Transverse colon (tissue), 3 donors: Measurements from ENCODE around the gene ARHGEF33.

Experiments
- POLR2A ChIP-seq: fragments of 450-650 bp; IDR thresholded peaks from one replicate; pipeline ENCODE4 v1.6.1; 2016; ENCODE audit warnings: antibody characterized with exemption, mild to moderate bottlenecking, moderate library complexity
- TF ChIP-seq, protein P1 (sequence below), 5 experiments: fragments of 200-600 bp in 3 of 5; fragments of 450-650 bp in 2 of 5; sonication (generic) in 3 of 5; IDR thresholded peaks; 1 replicate in 2 of 5; 2 replicates in 3 of 5; pipeline ENCODE4 v1.5.1; 2016 to 2017; ENCODE audit warnings: antibody characterized with exemption in 5 of 5, inconsistent platforms in 3 of 5, mild to moderate bottlenecking in 2 of 5, moderate library complexity in 1 of 5

DNA sequence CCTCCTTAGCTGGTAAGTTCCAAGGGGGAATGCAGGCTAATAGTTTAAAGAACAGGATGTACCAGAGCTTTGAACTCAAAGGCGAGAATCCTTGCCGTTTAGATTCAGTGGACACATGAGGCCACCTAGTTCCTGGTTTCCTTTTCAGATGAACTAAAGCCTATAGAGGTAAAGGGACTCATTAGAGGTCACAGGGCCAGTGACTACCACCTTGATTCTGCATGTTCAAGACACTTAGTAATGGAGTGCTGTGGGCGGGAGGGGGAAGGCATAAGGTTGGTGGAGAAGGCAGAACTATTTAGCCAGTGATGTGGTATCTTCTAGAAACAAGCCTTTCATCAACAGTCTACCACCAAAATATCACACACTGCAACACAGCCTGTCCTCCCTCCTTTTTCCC is 47.9 kb downstream of the ARHGEF33 start:
- TF ChIP-seq, protein P1, sequence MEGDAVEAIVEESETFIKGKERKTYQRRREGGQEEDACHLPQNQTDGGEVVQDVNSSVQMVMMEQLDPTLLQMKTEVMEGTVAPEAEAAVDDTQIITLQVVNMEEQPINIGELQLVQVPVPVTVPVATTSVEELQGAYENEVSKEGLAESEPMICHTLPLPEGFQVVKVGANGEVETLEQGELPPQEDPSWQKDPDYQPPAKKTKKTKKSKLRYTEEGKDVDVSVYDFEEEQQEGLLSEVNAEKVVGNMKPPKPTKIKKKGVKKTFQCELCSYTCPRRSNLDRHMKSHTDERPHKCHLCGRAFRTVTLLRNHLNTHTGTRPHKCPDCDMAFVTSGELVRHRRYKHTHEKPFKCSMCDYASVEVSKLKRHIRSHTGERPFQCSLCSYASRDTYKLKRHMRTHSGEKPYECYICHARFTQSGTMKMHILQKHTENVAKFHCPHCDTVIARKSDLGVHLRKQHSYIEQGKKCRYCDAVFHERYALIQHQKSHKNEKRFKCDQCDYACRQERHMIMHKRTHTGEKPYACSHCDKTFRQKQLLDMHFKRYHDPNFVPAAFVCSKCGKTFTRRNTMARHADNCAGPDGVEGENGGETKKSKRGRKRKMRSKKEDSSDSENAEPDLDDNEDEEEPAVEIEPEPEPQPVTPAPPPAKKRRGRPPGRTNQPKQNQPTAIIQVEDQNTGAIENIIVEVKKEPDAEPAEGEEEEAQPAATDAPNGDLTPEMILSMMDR (IDR thresholded peaks at IDR 0.05), result no peak
- no peak for TF ChIP-seq POLR2A
